Heart right ventricle (tissue), 16 donors: Measurements from ENCODE around the gene ADD2. TPM values are rescaled to one million over a fixed set of nuclear protein-coding genes. Genes with fewer than 3 reads are reported as not detected.
"Not testable (repeated sequence)": the region's sequence is repeated elsewhere in the genome, so short reads cannot be mapped to it uniquely, and the experiment has no call there.

Source experiments
- ATAC-seq, 8 donors: fragments of 200-7000 bp; cut with Tn5 transposase; one replicate each; pipeline ENCODE4 v1.9.1; 2020; ENCODE audit warnings: mild to moderate bottlenecking in 8 of 8, moderate library complexity in 8 of 8, moderate number of reproducible peaks in 1 of 8
- DNase-seq, 2 donors: peaks; one replicate each; pipeline ENCODE4 v3.0.0-alpha.2; 2020
- H3K27ac ChIP-seq, 10 donors: fragments of 200-600 bp; sonication (generic) in 2 of 10; one replicate each; pipeline versions ENCODE4 v1.5.0 to v1.8.0; 2020 to 2022; ENCODE audit warnings: mild to moderate bottlenecking in 3 of 10
- H3K27me3 ChIP-seq, 7 donors: fragments of 200-600 bp; one replicate each; pipeline ENCODE4 v1.8.0; 2021 to 2022; ENCODE audit warnings: mild to moderate bottlenecking in 2 of 7
- H3K36me3 ChIP-seq, 9 donors: fragments of 200-600 bp; sonication (generic) in 1 of 9; one replicate each; pipeline versions ENCODE4 v1.5.0 to v1.8.0; 2020 to 2022; ENCODE audit warnings: mild to moderate bottlenecking in 2 of 9
- H3K4me1 ChIP-seq, 9 donors: fragments of 200-600 bp; sonication (generic) in 1 of 9; one replicate each; pipeline versions ENCODE4 v1.5.0 to v1.8.0; 2020 to 2022; ENCODE audit warnings: mild to moderate bottlenecking in 4 of 9
- H3K4me3 ChIP-seq, 10 donors: fragments of 200-600 bp; sonication (generic) in 2 of 10; one replicate each; pipeline versions ENCODE4 v1.5.0 to v1.8.0; 2020 to 2022; ENCODE audit warnings: mild to moderate bottlenecking in 7 of 10, moderate library complexity in 2 of 10
- H3K9me3 ChIP-seq, 11 donors: fragments of 200-600 bp in 10 of 11; sonication (generic) in 2 of 11; one replicate each; pipeline versions ENCODE4 v1.5.0 to v1.8.0; 2013 to 2022; ENCODE audit warnings: mild to moderate bottlenecking in 2 of 11, control low read depth in 1 of 11, moderate library complexity in 1 of 11
- CTCF ChIP-seq, 9 donors: fragments of 200-600 bp; sonication (generic) in 2 of 9; IDR thresholded peaks; one replicate each; pipeline versions ENCODE4 v1.5.0 to v1.8.0; 2021 to 2022; ENCODE audit warnings: antibody characterized with exemption in 9 of 9, mild to moderate bottlenecking in 5 of 9, moderate library complexity in 1 of 9
- WGBS, 2 donors: extraction: QIAGEN DNeasy Blood & Tissue Kit; methylation state at CpG; one replicate each; pipeline ENCODE4 v1.1.7; 2013; ENCODE audit warnings: inconsistent platforms in 1 of 2; 5-methylcytosine and 5-hydroxymethylcytosine counted together
- intact Hi-C, 10 donors: fragments of 100-400 bp; cut with DNase I; formaldehyde crosslinking; loops; one replicate each; pipeline versions ENCODE4 v1.11.1 to v1.14.2; 2022
- polyA plus RNA-seq, 2 donors: library from polyadenylated mRNA; stranded (reverse); fragments of 200-250 nt; gene quantifications; one replicate each; pipeline ENCODE4 v1.2.3, GENCODE V29; 2013
- total RNA-seq, 10 donors: library from RNA; stranded (reverse); fragmentation: NEBNext Ultra II Directional in 3 of 10; extraction: Animal tissue kit (Norgen Biotek cat#: 25700) in 3 of 10; gene quantifications; one replicate each; pipeline versions ENCODE4 v1.2.1 to v1.2.4, GENCODE V29; 2021 to 2023
- donor health status: Arrhythmogenic right ventricular cardiomyopathy.
- donor health status: ischemic (EF 13 %, LVEDD 7.1; RV severe dilation, severe dysfunction).
- donor health status: healthy with polysubstance abuse.
- donor health status: DM: no; HTN: yes; CAD: no.
- donor health status: DM: no; HTN: no; CAD: no.
- donor health status: ischemic (EF 25% LVEDD 6.9; RV normal size, moderate dysfunction).
- donor health status: ischemic (EF 25% LVEDD 5.7; RV mildly dilated, moderate dysfunction).
- donor health status: healthy.
- donor health status: DM: yes; HTN: yes; CAD: no.
- donor health status: Ischemic cardiomyopathy.
- donor health status: ischemic (EF 35%, LVEDD 5.7; RV mildly dilated, moderate dysfunction).
- donor health status: nonischemic (EF 11% LVEDD 7.7; RV severe dilation, severe dysfunction).
- donor health status: DM: yes; HTN: yes; CAD: no.
- donor health status: PGD.
- donor health status: ischemic (EF 29% LVEDD 5.4; RV normal size, mild dysfunction).
- donor health status: nonischemic (EF 23%, LVEDD 6.1; RV moderate dilation, normal function).

ADD2 gene
- total and polyA plus RNA-seq, 12 donors = 0.16 to 5.7 (median 2.2) TPM

- WGBS, 2 donors = 89 to 91% methylated on average over 4 of the region's 4 CpGs
- DNase-seq (no peak), ATAC-seq (no peak)
- Histone ChIP-seq H3K27ac (no peak overlapping the region), H3K36me3 (no peaks in the 10 kb centered on the region), H3K4me1 (no peaks in the 10 kb centered on the region), H3K4me3 (no peak overlapping the region), H3K9me3 (peaks cover 0 to 16% (median 0%) of the 10 kb centered on the region in 11 donors), H3K27me3 (peaks cover 0 to 6% (median under 1%) of the 10 kb centered on the region in 7 donors)
- intact Hi-C loops = no loop called here
- TF ChIP-seq CTCF (IDR thresholded peaks at IDR 0.05) = no peak
Observed at GRCh38 chr2:70743068-70743467, 24.9 kb downstream of the ADD2 start.

DNA sequence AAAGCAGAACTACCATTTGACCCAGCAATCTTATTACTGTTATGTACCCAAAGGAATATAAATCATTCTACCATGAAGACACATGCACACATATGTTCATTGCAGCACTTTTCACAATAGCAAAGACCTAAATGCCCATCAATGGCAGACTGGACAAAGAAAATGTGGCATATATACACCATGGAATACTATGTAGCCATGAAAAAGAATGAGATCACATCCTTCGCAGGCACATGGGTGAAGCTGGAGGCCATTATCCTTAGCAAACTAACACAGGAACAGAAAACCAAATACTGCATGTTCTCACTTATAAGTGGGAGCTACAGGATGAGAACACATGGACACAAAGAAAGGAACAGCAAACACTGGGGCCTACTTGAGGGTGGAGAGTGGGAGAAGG is 28.5 kb downstream of the ADD2 start:
- H3K4me3 ChIP-seq, intact Hi-C loops, H3K36me3 ChIP-seq, H3K4me1 ChIP-seq, DNase-seq, H3K27ac ChIP-seq, ATAC-seq: not testable (repeated sequence)
- H3K9me3 ChIP-seq = peaks cover 0 to 16% (median 0%) of the 10 kb centered on the region in 11 donors
- peaks cover 0 to 13% (median 6%) of the 10 kb centered on the region in 7 donors for H3K27me3 ChIP-seq
- 98 to 100% methylated on average over 1 of the region's 1 CpG for WGBS, 2 donors

DNA sequence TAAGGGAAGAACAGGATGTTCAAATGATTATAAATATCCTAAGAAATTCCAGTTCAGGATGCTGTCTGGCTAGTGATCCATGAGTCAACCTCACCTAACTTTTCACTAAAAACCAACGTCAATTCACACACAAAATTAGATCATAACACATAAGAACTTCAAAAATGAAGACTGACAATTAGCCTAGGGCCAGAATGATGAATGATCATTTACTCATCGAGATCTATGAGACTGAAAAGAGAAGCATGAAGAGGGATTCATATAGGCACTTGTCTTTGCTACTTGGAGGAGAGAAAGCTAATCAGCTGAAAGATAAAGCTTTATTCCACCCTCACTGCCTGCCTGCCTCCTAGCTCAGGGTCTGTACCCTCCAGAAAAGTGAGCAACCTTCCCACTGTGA is 29.8 kb downstream of the ADD2 start:
- intact Hi-C loops = no loop called here
- H3K9me3 ChIP-seq = peaks cover 0 to 16% (median 0%) of the 10 kb centered on the region in 11 donors
- peaks cover 0 to 22% (median 16%) of the 10 kb centered on the region in 7 donors for H3K27me3 ChIP-seq
- TF ChIP-seq CTCF (IDR thresholded peaks at IDR 0.05) = no peak
- H3K4me1 ChIP-seq = no peaks in the 10 kb centered on the region
- no peak overlapping the region for H3K27ac ChIP-seq
- no peaks in the 10 kb centered on the region for H3K36me3 ChIP-seq
- no peak for ATAC-seq
- no peak overlapping the region for H3K4me3 ChIP-seq
- 68% methylated on average over 2 of the region's 2 CpGs for WGBS, 2 donors
- DNase-seq = no peak

GRCh38 chr2:70735071-70735470 is 32.9 kb downstream of the ADD2 start:
- intact Hi-C loops = no loop called here
- Histone ChIP-seq H3K9me3 (peaks cover 0 to 8% (median 0%) of the 10 kb centered on the region in 11 donors), H3K36me3 (no peaks in the 10 kb centered on the region), H3K27me3 (peaks cover 0 to 22% (median 16%) of the 10 kb centered on the region in 7 donors), H3K27ac (no peak overlapping the region), H3K4me3 (no peak overlapping the region), H3K4me1 (no peaks in the 10 kb centered on the region)
- 72 to 85% methylated on average over 2 of the region's 2 CpGs for WGBS, 2 donors
- DNase-seq = no peak
- ATAC-seq = no peak
- TF ChIP-seq CTCF (IDR thresholded peaks at IDR 0.05) = no peak

DNA sequence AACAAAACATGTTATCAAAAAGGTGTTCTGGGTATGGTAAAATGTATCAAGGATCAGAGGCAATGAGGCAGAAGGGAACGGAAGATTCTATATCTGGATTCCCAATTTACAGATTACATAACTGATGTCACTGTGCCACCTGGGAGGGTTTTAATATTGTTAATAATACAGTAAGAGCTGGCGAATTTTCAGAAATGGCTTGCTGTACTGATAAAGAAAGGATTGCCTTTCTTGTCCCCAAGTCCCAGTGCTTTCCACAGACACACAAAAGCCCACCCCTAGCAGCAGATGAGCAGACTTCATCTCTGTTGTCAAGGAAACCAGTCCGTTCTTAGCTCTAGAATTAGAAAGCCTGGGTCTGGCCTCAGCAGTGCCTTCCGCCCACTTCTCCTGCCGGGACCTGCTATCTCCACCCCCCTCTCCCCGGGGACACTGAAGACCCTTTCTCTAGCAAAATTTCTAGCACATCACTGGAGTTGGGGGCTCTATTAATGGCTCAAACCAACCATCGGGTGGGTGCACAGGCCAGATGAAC is 34.3 kb downstream of the ADD2 start:
- no peak for DNase-seq
- no peak for TF ChIP-seq CTCF (IDR thresholded peaks at IDR 0.05)
- H3K9me3 ChIP-seq = no peaks in the 10 kb centered on the region
- H3K4me3 ChIP-seq = no peak overlapping the region
- WGBS, 2 donors = 54 to 55% methylated on average over 7 of the region's 7 CpGs
- H3K4me1 ChIP-seq = no peaks in the 10 kb centered on the region
- intact Hi-C loops = no loop called here
- peaks cover 0 to 22% (median 16%) of the 10 kb centered on the region in 7 donors for H3K27me3 ChIP-seq
- ATAC-seq = no peak
- H3K27ac ChIP-seq = no peak overlapping the region
- H3K36me3 ChIP-seq = no peaks in the 10 kb centered on the region
